SK-N-SH treated with all-trans-retinoic acid at 6 μM for 48 hours (cell line): ENCODE data around the gene FAM118A.

Experiments used
- GLIS3 ChIP-seq: fragments of 250-450 bp; sonication (Bioruptor Pico); IDR thresholded peaks from 2 replicates; pipeline ENCODE4 v1.5.0; 2020; ENCODE audit warnings: mild to moderate bottlenecking, moderate library complexity
- PPARA ChIP-seq: fragments of 250-450 bp; sonication (Bioruptor Pico); IDR thresholded peaks from 2 replicates; pipeline ENCODE4 v1.5.0; 2020; ENCODE audit warnings: mild to moderate bottlenecking, borderline replicate concordance
- RARB ChIP-seq: fragments of 250-450 bp; sonication (Bioruptor Pico); IDR thresholded peaks from 2 replicates; pipeline ENCODE4 v1.8.0; 2021; ENCODE audit warnings: mild to moderate bottlenecking, moderate library complexity
- ZFP3 ChIP-seq: fragments of 250-450 bp; sonication (Bioruptor Pico); IDR thresholded peaks from 2 replicates; pipeline ENCODE4 v1.5.0; 2020; ENCODE audit warnings: mild to moderate bottlenecking, moderate library complexity
- ZFP30 ChIP-seq: fragments of 450-650 bp; formaldehyde crosslinking; IDR thresholded peaks from 2 replicates; pipeline ENCODE4 v1.5.0; 2022; ENCODE audit warnings: mild to moderate bottlenecking, moderate library complexity
- ZNF565 ChIP-seq: fragments of 450-650 bp; formaldehyde crosslinking; conservative IDR thresholded peaks from 2 replicates; pipeline ENCODE4 v1.5.0; 2020; ENCODE audit warnings: low read depth, mild to moderate bottlenecking, moderate library complexity
- ZNF70 ChIP-seq: fragments of 450-650 bp; formaldehyde crosslinking; IDR thresholded peaks from 2 replicates; pipeline ENCODE4 v1.5.0; 2020; ENCODE audit warnings: mild to moderate bottlenecking, moderate library complexity
- TF ChIP-seq, protein P1 (sequence below): fragments of 250-450 bp; sonication (Bioruptor Pico); IDR thresholded peaks from 2 replicates; pipeline ENCODE4 v1.8.0; 2021; ENCODE audit warnings: low read depth, mild to moderate bottlenecking, moderate library complexity, borderline replicate concordance
- TF ChIP-seq, protein P2 (sequence below): fragments of 250-450 bp; sonication (Bioruptor Pico); IDR thresholded peaks from 2 replicates; pipeline ENCODE4 v1.8.0; 2020; ENCODE audit warnings: mild to moderate bottlenecking, moderate library complexity, borderline replicate concordance
- TF ChIP-seq, protein P3 (sequence below): fragments of 250-450 bp; sonication (Bioruptor Pico); IDR thresholded peaks from 2 replicates; pipeline ENCODE4 v1.5.1; 2020; ENCODE audit warnings: low read depth, mild to moderate bottlenecking, moderate library complexity

DNA sequence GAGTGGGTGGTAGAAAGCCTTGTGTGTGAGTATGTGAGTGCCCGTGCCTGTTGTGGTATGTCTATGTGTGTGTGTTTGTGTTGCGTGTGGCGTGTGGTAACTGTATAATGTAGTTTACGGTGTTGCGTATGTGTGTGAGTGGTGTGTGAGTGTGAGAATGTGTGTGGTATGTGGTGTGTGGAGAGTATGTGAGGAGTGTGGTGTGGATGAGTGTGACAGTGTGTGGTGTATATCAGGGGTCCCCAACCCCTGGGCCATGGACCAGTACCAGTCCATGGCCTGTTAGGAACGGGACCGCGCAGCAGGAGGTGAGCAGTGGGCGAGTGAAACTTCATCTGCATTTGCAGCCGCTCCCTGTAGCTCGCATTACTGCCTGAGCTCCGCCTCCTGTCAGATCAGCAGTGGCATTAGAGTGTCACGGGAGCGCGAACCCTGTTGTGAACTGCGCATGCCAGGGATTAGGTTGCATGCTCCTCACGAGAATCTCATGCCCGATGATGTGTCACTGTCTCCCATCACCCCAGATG, 19.3 kb upstream of the FAM118A start:
- TF ChIP-seq RARB (CRISPR knock-in tag) (no peak), PPARA (no peak), ZNF565 (CRISPR knock-in tag) (no peak), GLIS3 (CRISPR knock-in tag) (no peak), ZNF70 (no peak), ZFP3 (CRISPR knock-in tag) (no peak), ZFP30 (CRISPR knock-in tag) (no peak)
- TF ChIP-seq, protein P1, sequence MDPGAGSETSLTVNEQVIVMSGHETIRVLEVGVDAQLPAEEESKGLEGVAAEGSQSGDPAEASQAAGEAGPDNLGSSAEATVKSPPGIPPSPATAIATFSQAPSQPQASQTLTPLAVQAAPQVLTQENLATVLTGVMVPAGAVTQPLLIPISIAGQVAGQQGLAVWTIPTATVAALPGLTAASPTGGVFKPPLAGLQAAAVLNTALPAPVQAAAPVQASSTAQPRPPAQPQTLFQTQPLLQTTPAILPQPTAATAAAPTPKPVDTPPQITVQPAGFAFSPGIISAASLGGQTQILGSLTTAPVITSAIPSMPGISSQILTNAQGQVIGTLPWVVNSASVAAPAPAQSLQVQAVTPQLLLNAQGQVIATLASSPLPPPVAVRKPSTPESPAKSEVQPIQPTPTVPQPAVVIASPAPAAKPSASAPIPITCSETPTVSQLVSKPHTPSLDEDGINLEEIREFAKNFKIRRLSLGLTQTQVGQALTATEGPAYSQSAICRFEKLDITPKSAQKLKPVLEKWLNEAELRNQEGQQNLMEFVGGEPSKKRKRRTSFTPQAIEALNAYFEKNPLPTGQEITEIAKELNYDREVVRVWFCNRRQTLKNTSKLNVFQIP (CRISPR knock-in tag), result no peak
- TF ChIP-seq, protein P2, sequence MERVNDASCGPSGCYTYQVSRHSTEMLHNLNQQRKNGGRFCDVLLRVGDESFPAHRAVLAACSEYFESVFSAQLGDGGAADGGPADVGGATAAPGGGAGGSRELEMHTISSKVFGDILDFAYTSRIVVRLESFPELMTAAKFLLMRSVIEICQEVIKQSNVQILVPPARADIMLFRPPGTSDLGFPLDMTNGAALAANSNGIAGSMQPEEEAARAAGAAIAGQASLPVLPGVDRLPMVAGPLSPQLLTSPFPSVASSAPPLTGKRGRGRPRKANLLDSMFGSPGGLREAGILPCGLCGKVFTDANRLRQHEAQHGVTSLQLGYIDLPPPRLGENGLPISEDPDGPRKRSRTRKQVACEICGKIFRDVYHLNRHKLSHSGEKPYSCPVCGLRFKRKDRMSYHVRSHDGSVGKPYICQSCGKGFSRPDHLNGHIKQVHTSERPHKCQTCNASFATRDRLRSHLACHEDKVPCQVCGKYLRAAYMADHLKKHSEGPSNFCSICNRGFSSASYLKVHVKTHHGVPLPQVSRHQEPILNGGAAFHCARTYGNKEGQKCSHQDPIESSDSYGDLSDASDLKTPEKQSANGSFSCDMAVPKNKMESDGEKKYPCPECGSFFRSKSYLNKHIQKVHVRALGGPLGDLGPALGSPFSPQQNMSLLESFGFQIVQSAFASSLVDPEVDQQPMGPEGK (CRISPR knock-in tag), result no peak
- TF ChIP-seq, protein P3, sequence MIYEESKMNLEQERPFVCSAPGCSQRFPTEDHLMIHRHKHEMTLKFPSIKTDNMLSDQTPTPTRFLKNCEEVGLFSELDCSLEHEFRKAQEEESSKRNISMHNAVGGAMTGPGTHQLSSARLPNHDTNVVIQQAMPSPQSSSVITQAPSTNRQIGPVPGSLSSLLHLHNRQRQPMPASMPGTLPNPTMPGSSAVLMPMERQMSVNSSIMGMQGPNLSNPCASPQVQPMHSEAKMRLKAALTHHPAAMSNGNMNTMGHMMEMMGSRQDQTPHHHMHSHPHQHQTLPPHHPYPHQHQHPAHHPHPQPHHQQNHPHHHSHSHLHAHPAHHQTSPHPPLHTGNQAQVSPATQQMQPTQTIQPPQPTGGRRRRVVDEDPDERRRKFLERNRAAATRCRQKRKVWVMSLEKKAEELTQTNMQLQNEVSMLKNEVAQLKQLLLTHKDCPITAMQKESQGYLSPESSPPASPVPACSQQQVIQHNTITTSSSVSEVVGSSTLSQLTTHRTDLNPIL, result no peak
